Memory B cell (primary cell): ENCODE data around the gene SCARB2.

ENCODE experiments used
- ATAC-seq: fragments of 150-1000 bp; cut with Tn5 transposase; 2 replicates; pipeline ENCODE4 v1.10.0; 2021; ENCODE audit warnings: low read depth, mild to moderate bottlenecking, moderate library complexity
- DNase-seq, 2 donors: peaks; one replicate each; pipeline ENCODE4 v3.0.0; 2022; ENCODE audit warnings: low spot score in 2 of 2
- H3K27ac Mint-ChIP-seq: one replicate; pipeline ENCODE4 v1.8.0; 2022; ENCODE audit warnings: mild to moderate bottlenecking, moderate library complexity, mixed read lengths
- H3K27me3 Mint-ChIP-seq: one replicate; pipeline ENCODE4 v1.8.0; 2022; ENCODE audit warnings: mixed read lengths
- H3K36me3 Mint-ChIP-seq: one replicate; pipeline ENCODE4 v1.8.0; 2022; ENCODE audit warnings: mild to moderate bottlenecking, mixed read lengths
- H3K4me1 Mint-ChIP-seq: one replicate; pipeline ENCODE4 v1.8.0; 2022; ENCODE audit warnings: mixed read lengths
- H3K4me3 Mint-ChIP-seq: one replicate; pipeline ENCODE4 v1.8.0; 2022; ENCODE audit warnings: mild to moderate bottlenecking, moderate library complexity, mixed read lengths
- H3K9me3 Mint-ChIP-seq: one replicate; pipeline ENCODE4 v1.8.0; 2022; ENCODE audit warnings: mixed read lengths

Gene SCARB2

GRCh38 chr4:76141241-76141640, 72.4 kb downstream of the SCARB2 start:
- H3K4me1 Mint-ChIP-seq, result peaks cover 14% of the 10 kb centered on the region
- peak overlapping the region; percentile 5 for H3K27ac Mint-ChIP-seq

GRCh38 chr4:76127754-76128153, 85.9 kb downstream of the SCARB2 start:
- Mint-ChIP-seq H3K27ac (no peak overlapping the region), H3K4me1 (no peaks in the 10 kb centered on the region), H3K27me3 (no peaks in the 10 kb centered on the region), H3K36me3 (peaks cover 26% of the 10 kb centered on the region), H3K9me3 (no peaks in the 10 kb centered on the region), H3K4me3 (no peak overlapping the region)
- ATAC-seq (no peak), DNase-seq (no peak)

More at GRCh38 chr4:76141241-76141640, 72.4 kb downstream of the SCARB2 start:
- DNase-seq, result no peak
- Mint-ChIP-seq H3K4me3 (no peak overlapping the region), H3K27me3 (no peaks in the 10 kb centered on the region), H3K9me3 (no peaks in the 10 kb centered on the region), H3K36me3 (peaks cover 39% of the 10 kb centered on the region)
- ATAC-seq, result no peak

- H3K9me3 Mint-ChIP-seq, result no peaks in the 10 kb centered on the region
- DNase-seq (no peak), ATAC-seq (no peak)
- H3K27ac Mint-ChIP-seq, result no peak overlapping the region
- peaks cover 34% of the 10 kb centered on the region for H3K36me3 Mint-ChIP-seq
- no peaks in the 10 kb centered on the region for H3K27me3 Mint-ChIP-seq
- no peak overlapping the region for H3K4me3 Mint-ChIP-seq
- H3K4me1 Mint-ChIP-seq, result no peaks in the 10 kb centered on the region
Observed at GRCh38 chr4:76125816-76126215, 87.8 kb downstream of the SCARB2 start.

GRCh38 chr4:76120199-76120598, 93.4 kb downstream of the SCARB2 start:
- H3K4me3 Mint-ChIP-seq, result no peak overlapping the region

GRCh38 chr4:76117536-76117935, 96.1 kb downstream of the SCARB2 start:
- no peak for ATAC-seq
- H3K9me3 Mint-ChIP-seq, result no peaks in the 10 kb centered on the region
- H3K4me1 Mint-ChIP-seq, result no peaks in the 10 kb centered on the region
- H3K4me3 Mint-ChIP-seq, result no peak overlapping the region
- no peak for DNase-seq
- H3K36me3 Mint-ChIP-seq, result peaks cover 41% of the 10 kb centered on the region
- H3K27me3 Mint-ChIP-seq, result no peaks in the 10 kb centered on the region
- no peak overlapping the region for H3K27ac Mint-ChIP-seq

More at GRCh38 chr4:76120199-76120598, 93.4 kb downstream of the SCARB2 start:
- ATAC-seq (no peak), DNase-seq (no peak)
- no peaks in the 10 kb centered on the region for H3K9me3 Mint-ChIP-seq
- peaks cover 42% of the 10 kb centered on the region for H3K36me3 Mint-ChIP-seq
- no peak overlapping the region for H3K27ac Mint-ChIP-seq
- H3K27me3 Mint-ChIP-seq, result no peaks in the 10 kb centered on the region
- H3K4me1 Mint-ChIP-seq, result no peaks in the 10 kb centered on the region

GRCh38 chr4:76116821-76117220, 96.8 kb downstream of the SCARB2 start:
- no peak for ATAC-seq
- no peaks in the 10 kb centered on the region for H3K27me3 Mint-ChIP-seq
- H3K27ac Mint-ChIP-seq, result no peak overlapping the region

More at GRCh38 chr4:76116821-76117220, 96.8 kb downstream of the SCARB2 start:
- Mint-ChIP-seq H3K4me1 (no peaks in the 10 kb centered on the region), H3K4me3 (no peak overlapping the region), H3K9me3 (no peaks in the 10 kb centered on the region), H3K36me3 (peaks cover 39% of the 10 kb centered on the region)
- no peak for DNase-seq
